Epithelial cell of proximal tubule (primary cell): ENCODE results near the gene SCARB1. TPM values are rescaled to one million over a fixed set of nuclear protein-coding genes. Genes with fewer than 3 reads are reported as not detected.

ENCODE experiments used
- DNase-seq: peaks from one replicate; pipeline ENCODE4 v3.0.0-alpha.2; 2011; ENCODE audit warnings: low read depth
- H3K4me3 ChIP-seq: 2 replicates; pipeline ENCODE4 v1.5.1; 2011; ENCODE audit warnings: low read depth, mild to moderate bottlenecking, low read length
- total RNA-seq: library from RNA; depleted of rRNA; stranded (reverse); fragments of >200 nt; gene quantifications from 2 replicates; pipeline ENCODE4 v1.2.3, GENCODE V29; 2015
- TF ChIP-seq, protein P1 (sequence below): conservative IDR thresholded peaks from 2 replicates; pipeline ENCODE4 v1.5.1; 2012; ENCODE audit warnings: low read depth, mild to moderate bottlenecking, low read length

Gene SCARB1
- total RNA-seq, 1 donor from 2014 or later = 21.9 TPM

DNA sequence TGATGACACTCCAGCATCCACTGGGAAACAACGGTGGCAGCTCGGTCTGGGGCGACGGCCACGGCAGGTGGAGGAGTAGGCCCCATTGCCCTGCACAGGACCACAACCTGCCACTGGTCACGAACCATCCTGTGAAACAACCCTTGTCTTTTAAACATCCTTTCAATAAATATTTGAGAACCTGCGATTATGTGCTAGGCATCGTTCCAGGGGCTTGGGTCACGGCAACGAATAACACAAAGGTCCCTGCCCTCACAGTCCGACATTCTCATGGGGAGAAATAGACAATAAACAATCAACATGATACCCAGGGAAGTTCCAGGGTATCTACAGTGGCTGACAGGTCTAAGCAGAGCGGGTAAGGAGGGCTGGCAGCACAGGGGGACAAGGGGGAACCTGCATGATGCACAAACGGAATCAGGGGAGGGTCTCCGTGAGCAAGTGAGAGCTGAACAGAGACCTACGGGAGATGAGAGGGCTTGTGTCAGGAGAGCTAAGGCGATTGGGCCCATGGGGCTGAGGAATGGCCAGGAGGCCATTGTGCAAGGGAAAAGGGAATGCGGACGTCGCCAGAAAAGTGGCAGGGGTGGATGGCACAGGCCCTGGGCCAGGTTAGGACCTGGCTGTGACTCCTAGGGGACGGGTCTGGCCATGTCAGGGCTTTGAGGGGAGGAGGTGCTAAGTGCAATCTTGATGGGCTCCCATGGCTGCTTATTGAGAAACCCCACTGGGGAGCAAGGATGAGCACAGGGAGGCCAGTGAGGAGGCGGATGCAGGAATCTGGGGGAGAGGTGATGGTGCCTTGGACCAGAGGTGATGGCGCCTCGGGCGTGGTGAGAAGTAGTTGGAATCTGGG is 9.7 kb downstream of the SCARB1 start:
- no peak overlapping the region for H3K4me3 ChIP-seq
- TF ChIP-seq, protein P1, sequence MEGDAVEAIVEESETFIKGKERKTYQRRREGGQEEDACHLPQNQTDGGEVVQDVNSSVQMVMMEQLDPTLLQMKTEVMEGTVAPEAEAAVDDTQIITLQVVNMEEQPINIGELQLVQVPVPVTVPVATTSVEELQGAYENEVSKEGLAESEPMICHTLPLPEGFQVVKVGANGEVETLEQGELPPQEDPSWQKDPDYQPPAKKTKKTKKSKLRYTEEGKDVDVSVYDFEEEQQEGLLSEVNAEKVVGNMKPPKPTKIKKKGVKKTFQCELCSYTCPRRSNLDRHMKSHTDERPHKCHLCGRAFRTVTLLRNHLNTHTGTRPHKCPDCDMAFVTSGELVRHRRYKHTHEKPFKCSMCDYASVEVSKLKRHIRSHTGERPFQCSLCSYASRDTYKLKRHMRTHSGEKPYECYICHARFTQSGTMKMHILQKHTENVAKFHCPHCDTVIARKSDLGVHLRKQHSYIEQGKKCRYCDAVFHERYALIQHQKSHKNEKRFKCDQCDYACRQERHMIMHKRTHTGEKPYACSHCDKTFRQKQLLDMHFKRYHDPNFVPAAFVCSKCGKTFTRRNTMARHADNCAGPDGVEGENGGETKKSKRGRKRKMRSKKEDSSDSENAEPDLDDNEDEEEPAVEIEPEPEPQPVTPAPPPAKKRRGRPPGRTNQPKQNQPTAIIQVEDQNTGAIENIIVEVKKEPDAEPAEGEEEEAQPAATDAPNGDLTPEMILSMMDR = no peak
- no peak for DNase-seq

DNA sequence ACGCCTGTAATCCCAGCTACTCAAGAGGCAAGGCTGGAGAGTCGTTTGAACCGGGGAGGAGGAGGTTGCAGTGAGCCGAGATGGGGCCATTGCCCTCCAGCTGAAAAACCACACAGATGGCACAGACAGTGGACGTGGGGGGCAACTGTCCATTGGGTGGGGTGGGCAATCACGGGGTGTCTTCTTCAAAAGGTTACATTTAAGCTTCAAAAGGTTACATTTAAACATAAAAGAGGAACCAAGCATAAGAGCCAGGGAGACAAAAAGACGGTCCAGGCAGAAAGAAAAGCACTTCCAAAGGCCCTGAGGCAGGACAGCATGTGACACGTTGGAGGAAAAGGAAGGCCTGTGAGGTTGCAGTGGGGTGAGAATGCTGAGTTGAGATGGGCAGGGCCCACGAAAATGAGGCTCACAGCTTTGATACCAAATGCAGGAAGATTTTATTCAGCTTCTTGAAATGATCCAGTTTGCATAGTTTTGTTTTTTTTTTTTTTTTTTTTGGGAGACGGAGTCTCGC is 10.7 kb downstream of the SCARB1 start:
- no peak for DNase-seq
- TF ChIP-seq, protein P1 = no peak
- H3K4me3 ChIP-seq = no peak overlapping the region

DNA sequence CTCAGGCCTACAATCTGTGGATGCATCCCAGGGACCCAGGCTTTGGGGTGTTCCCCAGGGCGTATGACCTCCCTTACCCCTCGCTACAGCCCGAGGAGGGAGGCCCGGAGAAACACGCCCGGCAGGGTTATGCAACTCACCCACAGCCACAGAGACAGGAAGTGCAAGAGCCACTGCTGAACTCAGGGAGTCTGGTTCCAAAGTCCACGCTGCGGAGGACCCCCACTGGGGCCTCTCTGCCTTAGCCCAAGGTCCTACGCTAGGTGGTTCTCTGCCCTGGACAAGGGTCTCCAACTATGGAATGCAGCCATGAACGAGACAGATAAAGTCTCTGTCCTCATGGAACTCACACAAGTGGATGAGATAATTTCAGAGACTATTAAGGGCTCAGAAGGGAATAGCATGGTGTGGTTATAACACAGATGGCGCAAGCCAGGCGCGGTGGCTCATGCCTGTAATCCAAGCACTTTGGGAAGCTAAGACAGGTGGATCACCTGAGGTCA is 11.3 kb downstream of the SCARB1 start:
- TF ChIP-seq, protein P1 = no peak
- no peak for DNase-seq
- H3K4me3 ChIP-seq = no peak overlapping the region

GRCh38 chr12:124851342-124851741 is 12.3 kb downstream of the SCARB1 start:
- H3K4me3 ChIP-seq = no peak overlapping the region
- TF ChIP-seq, protein P1 = no peak
- DNase-seq = no peak

- no peak overlapping the region for H3K4me3 ChIP-seq
- no peak for DNase-seq
- TF ChIP-seq, protein P1 = no peak
Observed at GRCh38 chr12:124849382-124849781, 14.3 kb downstream of the SCARB1 start.

DNA sequence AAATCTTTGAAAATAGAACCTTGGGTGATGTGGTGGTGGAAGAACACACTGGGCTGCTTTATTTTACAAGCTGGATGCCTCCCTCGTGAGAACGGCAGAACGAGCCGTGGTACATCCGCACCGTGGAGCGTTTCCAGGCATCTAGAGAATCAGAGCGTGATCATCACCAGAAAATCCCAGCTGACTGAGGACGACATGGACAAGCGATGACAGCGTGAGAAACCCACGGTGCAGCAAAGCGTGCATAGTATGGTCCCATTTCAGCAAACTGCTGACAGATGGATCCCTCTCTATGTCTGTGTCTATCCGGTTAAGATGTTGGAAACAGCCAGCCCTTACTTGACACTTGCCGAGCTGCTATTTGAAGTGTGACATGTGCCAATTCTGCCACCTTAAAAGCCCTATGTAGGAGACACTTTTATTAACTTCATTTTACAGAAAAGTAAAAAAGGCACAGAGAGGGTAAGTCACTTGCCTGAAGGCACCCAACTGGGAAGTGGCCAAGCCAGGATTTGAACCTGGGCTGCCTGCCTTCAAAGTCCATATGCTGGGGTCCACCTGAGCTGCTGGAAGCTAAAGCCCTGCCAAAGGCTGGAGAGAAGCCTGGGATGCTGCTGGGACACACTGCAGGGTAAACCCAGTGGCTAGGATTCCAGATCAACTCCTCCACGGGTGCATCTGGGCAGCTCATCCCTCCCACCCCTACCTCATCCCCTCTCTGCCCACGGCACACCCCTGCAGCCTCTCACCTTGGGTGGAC is 14.9 kb downstream of the SCARB1 start:
- H3K4me3 ChIP-seq = no peak overlapping the region
- DNase-seq = no peak
- TF ChIP-seq, protein P1 = no peak
